OCI-LY7 (cell line): Measurements from ENCODE around the gene BAAT. TPM values are rescaled to one million over a fixed set of nuclear protein-coding genes. Genes with fewer than 3 reads are reported as not detected.

Experiments used
- BruUV-seq: library from RNA; stranded (reverse); fragments of 400-500 nt; replicated peaks from 2 replicates; lab custom pipeline; 2021; lab: Mats Ljungman, UMichigan
- CTCF ChIA-PET: fragments of 300-600 bp; sonication (Branson Sonifier 250); formaldehyde crosslinking; loops from one replicate; lab custom pipeline; 2022; ENCODE audit warnings: antibody characterized with exemption; ENCODE audit not compliant: unreplicated experiment; lab: Charles Lee
- POLR2A ChIA-PET: fragments of 300-600 bp; sonication (Branson Sonifier 250); formaldehyde crosslinking; loops from one replicate; lab custom pipeline; 2022; ENCODE audit warnings: antibody characterized with exemption; lab: Charles Lee
- DNase-seq: peaks from one replicate; pipeline ENCODE4 v3.0.0-alpha.2; 2015; ENCODE audit warnings: low spot score
- H2AFZ ChIP-seq: fragments of 200-600 bp; sonication (generic), shearing (Covaris generic); 2 replicates; pipeline ENCODE4 v1.6.1; 2014; ENCODE audit warnings: mild to moderate bottlenecking, antibody characterized with exemption, low read length, moderate library complexity
- H3K27ac ChIP-seq: fragments of 200-600 bp; sonication (generic); 2 replicates; pipeline ENCODE4 v1.5.1; 2014; ENCODE audit warnings: mixed run types, low read depth, mild to moderate bottlenecking, moderate library complexity, low read length, inconsistent platforms; ENCODE audit not compliant: poor library complexity, severe bottlenecking
- H3K36me3 ChIP-seq: fragments of 200-600 bp; sonication (generic); 2 replicates; pipeline ENCODE4 v1.6.1; 2014; ENCODE audit warnings: mild to moderate bottlenecking, antibody characterized with exemption, low read length, moderate library complexity, mixed read lengths; ENCODE audit not compliant: insufficient read depth
- H3K4me1 ChIP-seq: fragments of 200-600 bp; sonication (generic); 2 replicates; pipeline ENCODE4 v1.5.1; 2014; ENCODE audit warnings: mild to moderate bottlenecking, low read length; ENCODE audit not compliant: insufficient read depth, poor library complexity, severe bottlenecking
- H3K4me2 ChIP-seq: fragments of 200-600 bp; sonication (generic); 2 replicates; pipeline ENCODE4 v1.6.1; 2014; ENCODE audit warnings: mild to moderate bottlenecking, low read length
- H3K4me3 ChIP-seq: fragments of 200-600 bp; sonication (generic); 2 replicates; pipeline ENCODE4 v1.5.1; 2014; ENCODE audit warnings: mild to moderate bottlenecking, low read depth, low read length; ENCODE audit not compliant: poor library complexity, severe bottlenecking
- H3K79me2 ChIP-seq: fragments of 200-600 bp; sonication (generic); 2 replicates; pipeline ENCODE4 v1.6.1; 2016; ENCODE audit warnings: low read depth, mild to moderate bottlenecking, low read length, moderate library complexity, mixed read lengths; ENCODE audit not compliant: insufficient read depth
- H3K9me2 ChIP-seq: fragments of 200-600 bp; sonication (generic); 2 replicates; pipeline ENCODE4 v1.6.1; 2016; ENCODE audit warnings: mild to moderate bottlenecking, low read length, mixed read lengths; ENCODE audit not compliant: insufficient read depth
- H3K9me3 ChIP-seq: fragments of 200-600 bp; sonication (generic); 2 replicates; pipeline ENCODE4 v1.6.1; 2014; ENCODE audit warnings: mild to moderate bottlenecking, mixed run types, low read length, mixed read lengths
- H4K20me1 ChIP-seq: fragments of 200-600 bp; sonication (generic); 2 replicates; pipeline ENCODE4 v1.6.1; 2014; ENCODE audit warnings: mild to moderate bottlenecking, antibody characterized with exemption, low read length, moderate library complexity, mixed read lengths; ENCODE audit not compliant: insufficient read depth
- CTCF ChIP-seq: fragments of 200-600 bp; sonication (generic); conservative IDR thresholded peaks from 2 replicates; pipeline ENCODE4 v1.5.1; 2014; ENCODE audit warnings: mild to moderate bottlenecking, antibody characterized with exemption, low read length, moderate library complexity, mixed read lengths
- EZH2phosphoT487 ChIP-seq: fragments of 200-600 bp; sonication (generic); IDR thresholded peaks from 2 replicates; pipeline ENCODE4 v1.6.1; 2018; ENCODE audit warnings: low read depth, borderline replicate concordance, mild to moderate bottlenecking, mixed run types, antibody characterized with exemption, low read length, moderate library complexity, mixed read lengths
- intact Hi-C: fragments of 100-400 bp; cut with micrococcal nuclease; formaldehyde crosslinking; loops from one replicate; pipeline ENCODE4 v1.10.0; 2022; ENCODE audit not compliant: unreplicated experiment
- total RNA-seq, 2 experiments: library from RNA; depleted of rRNA in 1 of 2; stranded (reverse); fragments of >200 nt in 1 of 2; shearing (Covaris generic) in 1 of 2; gene quantifications; 2 replicates each; pipeline ENCODE4 v1.2.3, GENCODE V29; 2014 to 2022

Gene BAAT
- total RNA-seq, 2 experiments from 2014 or later: 0.13 TPM; not detected in 1

GRCh38 chr9:101394687-101395086 is 9.9 kb upstream of the BAAT start:
- H3K9me3 ChIP-seq: peaks cover 40% of the 10 kb centered on the region; the same call in 1 of the 2 replicates
- POLR2A ChIA-PET: interaction anchor here (0.7 kb wide), 1 partner anchor 14 kb away, joined by 4 read pairs; no protein-coding TSS in a partner anchor
- peaks cover 74% of the 10 kb centered on the region for H3K36me3 ChIP-seq
- no peaks in the 10 kb centered on the region for H3K9me2 ChIP-seq
- no peak for DNase-seq
- no TSS peak for BruUV-seq
- peaks cover 87% of the 10 kb centered on the region for H3K79me2 ChIP-seq
- no peak overlapping the region for H2AFZ ChIP-seq
- CTCF ChIA-PET: no interaction called here
- H4K20me1 ChIP-seq: peaks cover 10% of the 10 kb centered on the region; the same call in 1 of the 2 replicates
- H3K4me3 ChIP-seq: no peak overlapping the region
- H3K4me1 ChIP-seq: peaks cover 11% of the 10 kb centered on the region
- TF ChIP-seq EZH2phosphoT487 (no peak), CTCF (no peak)
- intact Hi-C loops: loop anchor here (5.0 kb wide), 1 partner anchor 138 kb away; the partner anchor contains the start of gene RNF20
- H3K27ac ChIP-seq: no peak overlapping the region
- H3K4me2 ChIP-seq: no peak overlapping the region

- Histone ChIP-seq H3K4me1 (peaks cover 8% of the 10 kb centered on the region), H3K36me3 (peaks cover 90% of the 10 kb centered on the region), H3K4me3 (no peak overlapping the region), H3K79me2 (peaks cover 77% of the 10 kb centered on the region), H3K27ac (no peak overlapping the region), H2AFZ (no peak overlapping the region), H3K9me2 (no peaks in the 10 kb centered on the region), H3K4me2 (no peak overlapping the region), H4K20me1 (peaks cover 10% of the 10 kb centered on the region; the same call in 1 of the 2 replicates), H3K9me3 (peaks cover 40% of the 10 kb centered on the region; the same call in 1 of the 2 replicates)
- BruUV-seq: no TSS peak
- ChIA-PET CTCF (no interaction called here), POLR2A (no interaction called here)
- intact Hi-C loops: no loop called here
- no peak for DNase-seq
- TF ChIP-seq CTCF (no peak), EZH2phosphoT487 (no peak)
These were observed 8.3 kb upstream of the BAAT start for GRCh38 chr9:101393135-101393534.

GRCh38 chr9:101388507-101388993 is 3.7 kb upstream of the BAAT start:
- ChIA-PET POLR2A (interaction anchor here (0.6 to 1.7 kb wide), 4 partner anchors 11 to 195 kb away, joined by 3 to 15 read pairs (median 3); partner anchors contain the start of genes MRPL50, RNF20 and ZNF189), CTCF (no interaction called here)
- Histone ChIP-seq H3K4me2 (no peak overlapping the region), H3K9me2 (no peaks in the 10 kb centered on the region), H3K79me2 (peaks cover 36% of the 10 kb centered on the region), H3K4me1 (no peaks in the 10 kb centered on the region), H3K9me3 (peaks cover 30% of the 10 kb centered on the region; the same call in 1 of the 2 replicates), H2AFZ (no peak overlapping the region), H4K20me1 (peaks cover 5% of the 10 kb centered on the region; the same call in 1 of the 2 replicates), H3K36me3 (peaks cover 77% of the 10 kb centered on the region), H3K27ac (no peak overlapping the region), H3K4me3 (no peak overlapping the region)
- no peak for DNase-seq
- TF ChIP-seq CTCF (no peak; the same call in 1 of the 2 replicates), EZH2phosphoT487 (no peak)
- intact Hi-C loops: no loop called here
- BruUV-seq: no TSS peak
